G401 (cell line): ENCODE data around the gene USPL1. TPM values are rescaled to one million over a fixed set of nuclear protein-coding genes. Genes with fewer than 3 reads are reported as not detected.
"Not testable (repeated sequence)": the region's sequence is repeated elsewhere in the genome, so short reads cannot be mapped to it uniquely, and the experiment has no call there.

Experiments
- DNase-seq: peaks from one replicate; pipeline ENCODE4 v3.0.0-alpha.2; 2015; ENCODE audit warnings: low spot score
- in situ Hi-C: cut with HindIII; loops from 2 replicates; pipeline ENCODE4 v1.10.0; 2016; ENCODE audit warnings: low sequenced_read_pairs, mixed read lengths
- total RNA-seq: library from RNA; depleted of rRNA; stranded (reverse); fragments of >200 nt; shearing (Covaris generic); gene quantifications from 2 replicates; pipeline ENCODE4 v1.2.3, GENCODE V29; 2014

The USPL1 gene
- total RNA-seq, 1 experiment from 2014 or later: 29.2 TPM

- DNase-seq: no peak
- in situ Hi-C loops: no loop called here
Measured at GRCh38 chr13:30610311-30610710, 7.4 kb upstream of the USPL1 start.

- in situ Hi-C loops: no loop called here
- no peak for DNase-seq
Measured at GRCh38 chr13:30615481-30615865, 2.2 kb upstream of the USPL1 start.

- peak; percentile 60 for DNase-seq
- in situ Hi-C loops: no loop called here
Measured at GRCh38 chr13:30615866-30616541, 1.7 kb upstream of the USPL1 start.

GRCh38 chr13:30616927-30617314 is 799 bp upstream of the USPL1 start:
- in situ Hi-C loops: no loop called here
- DNase-seq: peak; percentile 92

- DNase-seq: no peak
- in situ Hi-C loops: no loop called here
Measured at GRCh38 chr13:30618186-30618929, 638 bp downstream of the USPL1 start.

- no peak for DNase-seq
- in situ Hi-C loops: no loop called here
Measured at GRCh38 chr13:30618930-30619279, 1.2 kb downstream of the USPL1 start.

- in situ Hi-C loops: no loop called here
- no peak for DNase-seq
Measured at GRCh38 chr13:30619731-30620130, 2.0 kb downstream of the USPL1 start.

- in situ Hi-C loops: no loop called here
- no peak for DNase-seq
Measured at GRCh38 chr13:30620941-30621340, 3.2 kb downstream of the USPL1 start.

GRCh38 chr13:30622551-30622950 is 4.8 kb downstream of the USPL1 start:
- DNase-seq: no peak
- in situ Hi-C loops: no loop called here

GRCh38 chr13:30623392-30623791 is 5.7 kb downstream of the USPL1 start:
- in situ Hi-C loops: no loop called here
- no peak for DNase-seq

- in situ Hi-C loops: no loop called here
Measured at GRCh38 chr13:30624630-30625029, 6.9 kb downstream of the USPL1 start.

GRCh38 chr13:30629527-30629926 is 11.8 kb downstream of the USPL1 start:
- in situ Hi-C loops: no loop called here

More at GRCh38 chr13:30624630-30625029, 6.9 kb downstream of the USPL1 start:
- DNase-seq: no peak

GRCh38 chr13:30633861-30634260 is 16.1 kb downstream of the USPL1 start:
- in situ Hi-C loops: no loop called here
- DNase-seq: no peak

More at GRCh38 chr13:30629527-30629926, 11.8 kb downstream of the USPL1 start:
- DNase-seq: peak; percentile 37

GRCh38 chr13:30634838-30635237 is 17.1 kb downstream of the USPL1 start:
- DNase-seq: no peak
- in situ Hi-C loops: no loop called here

GRCh38 chr13:30638301-30638700 is 20.6 kb downstream of the USPL1 start:
- DNase-seq: no peak
- in situ Hi-C loops: no loop called here

- DNase-seq: no peak
- in situ Hi-C loops: no loop called here
Measured at GRCh38 chr13:30639671-30640070, 22.0 kb downstream of the USPL1 start.

- DNase-seq, in situ Hi-C loops: not testable (repeated sequence)
Measured at GRCh38 chr13:30641173-30641572, 23.5 kb downstream of the USPL1 start.

GRCh38 chr13:30645629-30646028 is 27.9 kb downstream of the USPL1 start:
- in situ Hi-C loops: no loop called here
- DNase-seq: no peak

GRCh38 chr13:30647420-30647819 is 29.7 kb downstream of the USPL1 start:
- DNase-seq: peak; percentile 31
- in situ Hi-C loops: no loop called here

GRCh38 chr13:30647824-30648521 is 30.3 kb downstream of the USPL1 start:
- in situ Hi-C loops: no loop called here

More at GRCh38 chr13:30647824-30648521, 30.3 kb downstream of the USPL1 start:
- no peak for DNase-seq
